NCI-H2029 treated with DMSO at 0.1 percent for 48 hours (cell line): ENCODE data around the gene NTRK1.

Experiments
- DNase-seq: peaks from one replicate; lab custom pipeline; 2025; lab: John Stamatoyannopoulos, UW

NTRK1 gene

GRCh38 chr1:156857532-156857931 lies 3.1 kb upstream of the NTRK1 start:
- DNase-seq, result no peak

- DNase-seq, result no peak
These were observed 2.1 kb upstream of the NTRK1 start for GRCh38 chr1:156858555-156858956.

- DNase-seq, result no peak
These were observed 1.6 kb upstream of the NTRK1 start, which contains the start of gene INSRR for GRCh38 chr1:156858959-156859522. INSRR (minus strand) TSS chr1:156859117; CDS start chr1:156858621, 496 bp downstream.

GRCh38 chr1:156859523-156860112 lies 1.0 kb upstream of the NTRK1 start:
- DNase-seq, result no peak

GRCh38 chr1:156860113-156860627 lies 495 bp upstream of the NTRK1 start:
- DNase-seq, result no peak

- DNase-seq, result no peak
These were observed 1.9 kb downstream of the NTRK1 start for GRCh38 chr1:156862584-156862983.

- no peak for DNase-seq
These were observed 2.4 kb downstream of the NTRK1 start for GRCh38 chr1:156862997-156863599.

- no peak for DNase-seq
These were observed 3.0 kb downstream of the NTRK1 start for GRCh38 chr1:156863631-156864030.

- no peak for DNase-seq
These were observed 4.1 kb downstream of the NTRK1 start for GRCh38 chr1:156864796-156865195.

GRCh38 chr1:156865258-156865657 lies 4.6 kb downstream of the NTRK1 start:
- DNase-seq, result no peak

- DNase-seq, result no peak
These were observed 5.2 kb downstream of the NTRK1 start for GRCh38 chr1:156865865-156866248.

GRCh38 chr1:156866249-156866909 lies 5.7 kb downstream of the NTRK1 start:
- DNase-seq, result no peak

- no peak for DNase-seq
These were observed 7.7 kb downstream of the NTRK1 start for GRCh38 chr1:156868341-156868740.

- DNase-seq, result no peak
These were observed 8.8 kb downstream of the NTRK1 start for GRCh38 chr1:156869455-156869854.

GRCh38 chr1:156873659-156874058 lies 13.0 kb downstream of the NTRK1 start:
- no peak for DNase-seq

GRCh38 chr1:156874142-156874541 lies 13.5 kb downstream of the NTRK1 start:
- no peak for DNase-seq

GRCh38 chr1:156874572-156875340 lies 14.1 kb downstream of the NTRK1 start:
- no peak for DNase-seq

GRCh38 chr1:156875341-156875615 lies 14.6 kb downstream of the NTRK1 start:
- no peak for DNase-seq

- no peak for DNase-seq
These were observed 15.6 kb downstream of the NTRK1 start for GRCh38 chr1:156876281-156876680.

- no peak for DNase-seq
These were observed 16.9 kb downstream of the NTRK1 start for GRCh38 chr1:156877433-156878170.

- no peak for DNase-seq
These were observed 19.2 kb downstream of the NTRK1 start for GRCh38 chr1:156879876-156880275.

GRCh38 chr1:156880473-156880872 lies 19.8 kb downstream of the NTRK1 start:
- DNase-seq, result no peak
